A673 (cell line): ENCODE measurements around the gene DDN.
A peak's percentile ranks its signal among the peaks of the same experiment; 100 is the strongest.

ENCODE experiments used
- EZH2 ChIP-seq: fragments of 200-600 bp; sonication (generic); IDR thresholded peaks from 2 replicates; pipeline ENCODE4 v1.6.1; 2017; ENCODE audit warnings: borderline replicate concordance, low read depth, mild to moderate bottlenecking, mixed read lengths, antibody characterized with exemption, low read length; ENCODE audit not compliant: poor library complexity, severe bottlenecking
- TF ChIP-seq, protein P1 (sequence below): fragments of 300-800, 200-600 bp; sonication (generic); conservative IDR thresholded peaks from 2 replicates; pipeline ENCODE4 v1.5.1; 2017; ENCODE audit warnings: low read depth, mild to moderate bottlenecking, antibody characterized with exemption, low read length, moderate library complexity, mixed read lengths

DNA sequence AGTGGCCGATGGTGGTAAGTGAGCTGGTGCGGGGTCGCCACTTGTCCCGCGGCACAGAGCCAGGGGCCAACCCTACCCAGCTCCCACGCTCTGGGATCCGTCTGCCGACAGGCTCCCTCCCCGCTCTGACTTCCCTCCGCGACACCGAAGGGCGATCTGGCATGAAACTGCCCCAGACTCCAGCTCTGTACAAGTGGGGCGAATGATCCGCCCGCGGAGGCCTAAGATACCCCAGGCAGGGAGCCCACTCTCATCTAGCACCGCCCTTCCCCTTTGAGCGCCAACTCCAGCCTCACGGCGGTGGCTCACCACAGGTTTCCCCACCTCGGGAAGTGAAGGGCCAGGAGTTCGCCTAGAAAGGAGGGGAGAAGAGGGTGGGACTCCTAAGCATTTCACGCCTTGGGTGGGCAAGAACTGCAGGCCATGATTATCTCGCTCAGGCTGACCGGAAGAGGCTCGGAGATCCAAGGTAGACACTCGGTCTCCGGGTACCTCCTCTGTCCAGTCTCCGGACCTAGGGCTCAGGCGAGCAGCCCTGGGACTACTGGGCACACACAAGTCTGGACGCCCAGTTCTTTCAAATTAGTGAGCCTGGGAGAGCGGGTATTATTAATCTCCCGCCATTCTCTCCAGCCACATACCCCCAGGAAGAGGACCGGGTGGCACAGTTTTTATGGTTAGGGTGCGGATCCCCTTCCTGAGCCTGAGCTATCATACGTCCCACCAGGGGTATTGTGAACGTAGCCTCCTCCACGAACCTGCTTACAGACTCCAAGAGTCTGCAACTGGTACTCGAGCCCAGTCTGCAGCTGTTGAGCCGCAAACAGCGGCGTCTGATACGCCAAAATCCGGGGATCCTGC lies 20.2 kb downstream of the DDN start:
- TF ChIP-seq, protein P1, sequence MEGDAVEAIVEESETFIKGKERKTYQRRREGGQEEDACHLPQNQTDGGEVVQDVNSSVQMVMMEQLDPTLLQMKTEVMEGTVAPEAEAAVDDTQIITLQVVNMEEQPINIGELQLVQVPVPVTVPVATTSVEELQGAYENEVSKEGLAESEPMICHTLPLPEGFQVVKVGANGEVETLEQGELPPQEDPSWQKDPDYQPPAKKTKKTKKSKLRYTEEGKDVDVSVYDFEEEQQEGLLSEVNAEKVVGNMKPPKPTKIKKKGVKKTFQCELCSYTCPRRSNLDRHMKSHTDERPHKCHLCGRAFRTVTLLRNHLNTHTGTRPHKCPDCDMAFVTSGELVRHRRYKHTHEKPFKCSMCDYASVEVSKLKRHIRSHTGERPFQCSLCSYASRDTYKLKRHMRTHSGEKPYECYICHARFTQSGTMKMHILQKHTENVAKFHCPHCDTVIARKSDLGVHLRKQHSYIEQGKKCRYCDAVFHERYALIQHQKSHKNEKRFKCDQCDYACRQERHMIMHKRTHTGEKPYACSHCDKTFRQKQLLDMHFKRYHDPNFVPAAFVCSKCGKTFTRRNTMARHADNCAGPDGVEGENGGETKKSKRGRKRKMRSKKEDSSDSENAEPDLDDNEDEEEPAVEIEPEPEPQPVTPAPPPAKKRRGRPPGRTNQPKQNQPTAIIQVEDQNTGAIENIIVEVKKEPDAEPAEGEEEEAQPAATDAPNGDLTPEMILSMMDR = no peak
- peak; percentile 62 for TF ChIP-seq EZH2
